GM19099 (cell line): ENCODE results near the gene LMBRD1.

Experiments used
- POLR2A ChIP-seq: IDR thresholded peaks from 3 replicates; pipeline ENCODE4 v1.6.1; 2011; ENCODE audit warnings: low read depth; ENCODE audit not compliant: insufficient read length; ENCODE audit errors: extremely low read depth

LMBRD1 gene

DNA sequence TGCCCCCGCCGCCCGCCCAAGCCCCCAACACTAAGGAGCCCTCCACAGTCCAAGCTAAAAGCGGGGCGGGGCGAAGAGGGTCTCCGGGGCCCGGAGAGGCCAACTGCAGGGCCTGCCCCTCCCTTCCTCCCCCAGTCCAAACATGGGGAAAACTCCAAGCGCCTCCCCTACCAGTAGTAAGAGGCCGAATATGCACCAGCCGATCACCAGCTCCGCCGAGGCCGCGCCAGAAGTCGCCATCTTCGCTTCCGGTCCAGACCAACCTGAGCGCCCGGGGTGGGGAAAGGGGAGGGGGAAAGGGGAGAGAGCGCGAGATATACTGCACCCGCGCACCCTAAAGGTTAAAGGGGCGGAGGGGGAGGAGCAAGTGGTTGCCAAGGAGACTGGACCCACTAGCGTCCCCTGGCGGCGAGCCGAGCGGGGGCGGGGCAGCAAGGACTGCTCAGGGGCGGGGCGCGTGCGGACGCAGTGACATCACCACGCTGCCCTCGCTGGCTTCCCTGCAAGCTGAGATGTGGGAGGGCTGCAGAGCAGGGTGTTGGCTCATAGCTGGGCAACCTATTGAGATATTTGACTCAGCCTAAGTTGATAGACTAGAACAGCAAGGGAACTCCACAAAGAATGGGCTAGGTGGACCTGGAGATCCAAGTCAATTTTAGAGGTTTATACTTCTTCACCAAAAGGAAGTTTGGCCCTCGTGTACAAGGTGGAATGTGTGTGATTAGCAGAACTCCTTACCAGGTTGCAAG lies at the start of gene LMBRD1:
Gene LMBRD1 (minus strand): TSS at position 369 of the 749 bp plus-strand sequence. CDS start 129 bp downstream, at position 240.
- TF ChIP-seq POLR2A = peak; percentile 70

- TF ChIP-seq POLR2A = no peak
Observed at GRCh38 chr6:69846312-69846711, 49.5 kb upstream of the LMBRD1 start.

GRCh38 chr6:69843189-69843588 lies 46.4 kb upstream of the LMBRD1 start:
- no peak for TF ChIP-seq POLR2A

- no peak for TF ChIP-seq POLR2A
Observed at GRCh38 chr6:69841862-69842261, 45.1 kb upstream of the LMBRD1 start.

DNA sequence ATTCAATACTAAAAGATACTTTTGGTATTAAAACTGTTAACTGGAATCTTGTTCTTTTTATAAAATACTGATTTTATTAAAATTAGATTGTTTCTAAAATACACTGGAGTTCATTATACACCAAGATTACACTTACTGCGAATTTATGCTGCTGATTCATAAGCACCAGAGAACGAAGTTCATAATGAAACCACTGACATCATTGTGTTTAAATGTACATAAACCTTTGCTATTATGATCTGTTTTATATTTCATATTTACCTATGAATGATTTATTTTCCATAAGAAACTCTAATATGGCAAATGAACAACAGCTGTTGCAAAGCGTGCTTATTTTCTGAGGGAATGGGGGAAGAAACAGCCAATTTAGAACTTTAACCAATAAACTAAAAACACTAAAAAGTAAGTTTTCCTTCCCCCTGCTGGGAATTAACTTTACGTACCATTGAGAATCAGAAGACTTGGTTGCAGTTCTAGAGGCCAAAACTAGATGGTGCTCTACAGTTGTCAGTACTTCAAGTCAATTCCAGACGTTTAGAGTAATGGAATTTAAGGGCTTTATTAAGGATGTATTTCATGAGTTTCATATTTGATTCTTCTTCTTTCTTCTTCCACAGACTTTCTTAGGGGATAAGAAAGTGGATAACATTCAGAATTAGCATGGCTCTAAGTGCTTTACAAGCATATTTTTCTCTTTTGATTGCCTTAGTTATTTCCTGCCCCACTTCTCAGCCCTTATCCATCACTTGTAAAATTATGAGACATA lies 38.8 kb upstream of the LMBRD1 start:
- no peak for TF ChIP-seq POLR2A

- no peak for TF ChIP-seq POLR2A
Observed at GRCh38 chr6:69832558-69832957, 35.7 kb upstream of the LMBRD1 start.

GRCh38 chr6:69827276-69827893 lies 30.6 kb upstream of the LMBRD1 start:
- TF ChIP-seq POLR2A = no peak

GRCh38 chr6:69825904-69826303 lies 29.1 kb upstream of the LMBRD1 start:
- no peak for TF ChIP-seq POLR2A

GRCh38 chr6:69820438-69820837 lies 23.6 kb upstream of the LMBRD1 start:
- TF ChIP-seq POLR2A = no peak

DNA sequence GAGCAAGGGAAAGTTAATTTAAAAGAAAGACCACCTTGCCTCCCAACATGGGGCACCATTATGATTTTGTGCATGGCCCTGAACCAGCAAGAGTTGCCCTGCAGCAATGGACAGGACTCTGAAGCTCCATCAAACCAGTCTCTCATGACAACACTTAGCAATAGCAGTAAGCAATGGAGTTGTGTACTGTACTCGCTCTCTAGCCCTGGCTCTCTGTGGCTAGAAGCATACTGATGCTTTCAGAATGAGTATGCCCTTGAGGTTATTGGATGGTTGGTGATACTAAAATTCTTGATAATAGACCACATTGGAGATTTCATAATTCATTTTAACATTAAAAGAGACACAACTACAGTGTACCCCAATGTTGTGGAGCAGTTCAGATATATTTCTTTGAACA lies 23.2 kb upstream of the LMBRD1 start:
- TF ChIP-seq POLR2A = no peak

GRCh38 chr6:69819138-69819537 lies 22.3 kb upstream of the LMBRD1 start:
- TF ChIP-seq POLR2A = no peak

GRCh38 chr6:69818223-69818930 lies 21.6 kb upstream of the LMBRD1 start:
- TF ChIP-seq POLR2A = no peak

- TF ChIP-seq POLR2A = no peak
Observed at GRCh38 chr6:69817358-69817757, 20.5 kb upstream of the LMBRD1 start.

- TF ChIP-seq POLR2A = no peak
Observed at GRCh38 chr6:69816569-69816968, 19.8 kb upstream of the LMBRD1 start.

DNA sequence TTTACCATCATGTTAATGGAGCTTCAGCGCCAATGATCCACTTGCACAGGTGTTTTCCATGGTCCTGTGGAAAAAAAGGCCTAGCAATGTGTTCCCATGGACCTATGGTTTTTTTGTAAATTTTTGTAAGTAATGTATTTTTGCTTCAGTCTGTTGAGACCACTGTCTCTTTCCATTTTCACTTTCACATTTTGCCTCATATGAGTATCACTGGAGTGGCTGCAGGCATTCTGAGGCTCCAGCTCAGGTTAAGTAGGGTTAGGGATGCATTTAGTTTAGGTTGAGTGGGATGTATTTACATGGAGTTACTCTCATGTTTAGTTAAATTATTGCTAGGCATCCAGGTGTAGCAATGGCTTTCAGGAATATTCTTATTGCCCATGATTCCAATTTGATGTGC lies 19.2 kb upstream of the LMBRD1 start:
- peak; percentile 46 for TF ChIP-seq POLR2A
